IPS DF 6.9 (cell line): Measurements from ENCODE around the gene ZNF557.

Experiments
- DNase-seq: peaks from one replicate; pipeline ENCODE4 v3.0.0-alpha.2; 2013; ENCODE audit warnings: low read depth, low spot score
- H3K27ac ChIP-seq: one replicate; pipeline ENCODE4 v1.5.1; 2013; ENCODE audit warnings: low read length, control low read depth
- H3K27me3 ChIP-seq: 2 replicates; pipeline ENCODE4 v1.6.1; 2013; ENCODE audit warnings: mild to moderate bottlenecking, low read length; ENCODE audit not compliant: control insufficient read depth, insufficient read depth
- H3K36me3 ChIP-seq: 2 replicates; pipeline ENCODE4 v1.6.1; 2013; ENCODE audit warnings: low read length; ENCODE audit not compliant: control insufficient read depth, insufficient read depth
- H3K4me1 ChIP-seq: 2 replicates; pipeline ENCODE4 v1.6.1; 2013; ENCODE audit warnings: low read length; ENCODE audit not compliant: control insufficient read depth, insufficient read depth
- H3K4me3 ChIP-seq: 2 replicates; pipeline ENCODE4 v1.5.1; 2013; ENCODE audit warnings: mild to moderate bottlenecking, low read length
- H3K9me3 ChIP-seq: 2 replicates; pipeline ENCODE4 v1.6.1; 2013; ENCODE audit warnings: low read length, inconsistent platforms; ENCODE audit not compliant: control insufficient read depth, insufficient read depth
- WGBS: extraction: QIAGEN DNeasy Blood & Tissue Kit; methylation state at CpG from one replicate; pipeline ENCODE4 v1.1.7; 2013; ENCODE audit warnings: mixed read lengths, missing lambda C conversion rate; ENCODE audit not compliant: insufficient read length, insufficient coverage; 5-methylcytosine and 5-hydroxymethylcytosine counted together

ZNF557 gene

GRCh38 chr19:7124782-7125181 is 55.3 kb downstream of the ZNF557 start:
- Histone ChIP-seq H3K36me3 (peaks cover 17% of the 10 kb centered on the region), H3K4me1 (no peaks in the 10 kb centered on the region), H3K9me3 (0 out of 2 replicates have a peak, but pooled peaks cover 2% of the 10 kb centered on the region), H3K27ac (no peak overlapping the region), H3K4me3 (no peak overlapping the region), H3K27me3 (no peaks in the 10 kb centered on the region)
- no CpG with 5 or more reads among the region's 3 CpGs for WGBS
- no peak for DNase-seq

GRCh38 chr19:7125221-7125620 is 55.7 kb downstream of the ZNF557 start:
- no peak for DNase-seq
- Histone ChIP-seq H3K4me3 (no peak overlapping the region), H3K36me3 (peaks cover 17% of the 10 kb centered on the region), H3K9me3 (0 out of 2 replicates have a peak, but pooled peaks cover 2% of the 10 kb centered on the region), H3K4me1 (no peaks in the 10 kb centered on the region), H3K27me3 (no peaks in the 10 kb centered on the region), H3K27ac (no peak overlapping the region)
- WGBS = no CpG with 5 or more reads among the region's 16 CpGs

GRCh38 chr19:7126132-7126531 is 56.6 kb downstream of the ZNF557 start:
- no CpG with 5 or more reads among the region's 3 CpGs for WGBS
- no peaks in the 10 kb centered on the region for H3K4me1 ChIP-seq
- 0 out of 2 replicates have a peak, but pooled peaks cover 2% of the 10 kb centered on the region for H3K9me3 ChIP-seq
- no peak for DNase-seq
- H3K27ac ChIP-seq = no peak overlapping the region
- no peak overlapping the region for H3K4me3 ChIP-seq
- no peaks in the 10 kb centered on the region for H3K27me3 ChIP-seq
- peaks cover 17% of the 10 kb centered on the region for H3K36me3 ChIP-seq

- peaks cover 17% of the 10 kb centered on the region for H3K36me3 ChIP-seq
- WGBS = no CpG with 5 or more reads among the region's 1 CpG
Observed at GRCh38 chr19:7130043-7130442, 60.5 kb downstream of the ZNF557 start.

GRCh38 chr19:7132054-7132453 is 62.6 kb downstream of the ZNF557 start:
- WGBS = no CpG with 5 or more reads among the region's 16 CpGs
- DNase-seq = no peak

More at GRCh38 chr19:7130043-7130442, 60.5 kb downstream of the ZNF557 start:
- Histone ChIP-seq H3K4me3 (no peak overlapping the region), H3K27ac (no peak overlapping the region), H3K27me3 (no peaks in the 10 kb centered on the region), H3K9me3 (0 out of 2 replicates have a peak, but pooled peaks cover 2% of the 10 kb centered on the region), H3K4me1 (no peaks in the 10 kb centered on the region)
- DNase-seq = no peak

GRCh38 chr19:7137120-7137519 is 67.6 kb downstream of the ZNF557 start:
- Histone ChIP-seq H3K27me3 (no peaks in the 10 kb centered on the region), H3K9me3 (no peaks in the 10 kb centered on the region), H3K4me3 (no peak overlapping the region), H3K27ac (no peak overlapping the region), H3K4me1 (no peaks in the 10 kb centered on the region), H3K36me3 (peaks cover 7% of the 10 kb centered on the region; the same call in 1 of the 2 replicates)
- no CpG with 5 or more reads among the region's 2 CpGs for WGBS
- no peak for DNase-seq

More at GRCh38 chr19:7132054-7132453, 62.6 kb downstream of the ZNF557 start:
- no peak overlapping the region for H3K4me3 ChIP-seq
- no peaks in the 10 kb centered on the region for H3K9me3 ChIP-seq
- no peaks in the 10 kb centered on the region for H3K27me3 ChIP-seq
- no peaks in the 10 kb centered on the region for H3K4me1 ChIP-seq
- H3K36me3 ChIP-seq = 0 out of 2 replicates have a peak, but pooled peaks cover 2% of the 10 kb centered on the region
- no peak overlapping the region for H3K27ac ChIP-seq
